SW480 (cell line): ENCODE measurements around the gene ARL17A.
"Not testable (repeated sequence)": the region's sequence is repeated elsewhere in the genome, so short reads cannot be mapped to it uniquely, and the experiment has no call there.

Experiments
- DNase-seq: peaks from one replicate; pipeline ENCODE4 v3.0.0-alpha.2; 2016; ENCODE audit warnings: low spot score

ARL17A gene

DNA sequence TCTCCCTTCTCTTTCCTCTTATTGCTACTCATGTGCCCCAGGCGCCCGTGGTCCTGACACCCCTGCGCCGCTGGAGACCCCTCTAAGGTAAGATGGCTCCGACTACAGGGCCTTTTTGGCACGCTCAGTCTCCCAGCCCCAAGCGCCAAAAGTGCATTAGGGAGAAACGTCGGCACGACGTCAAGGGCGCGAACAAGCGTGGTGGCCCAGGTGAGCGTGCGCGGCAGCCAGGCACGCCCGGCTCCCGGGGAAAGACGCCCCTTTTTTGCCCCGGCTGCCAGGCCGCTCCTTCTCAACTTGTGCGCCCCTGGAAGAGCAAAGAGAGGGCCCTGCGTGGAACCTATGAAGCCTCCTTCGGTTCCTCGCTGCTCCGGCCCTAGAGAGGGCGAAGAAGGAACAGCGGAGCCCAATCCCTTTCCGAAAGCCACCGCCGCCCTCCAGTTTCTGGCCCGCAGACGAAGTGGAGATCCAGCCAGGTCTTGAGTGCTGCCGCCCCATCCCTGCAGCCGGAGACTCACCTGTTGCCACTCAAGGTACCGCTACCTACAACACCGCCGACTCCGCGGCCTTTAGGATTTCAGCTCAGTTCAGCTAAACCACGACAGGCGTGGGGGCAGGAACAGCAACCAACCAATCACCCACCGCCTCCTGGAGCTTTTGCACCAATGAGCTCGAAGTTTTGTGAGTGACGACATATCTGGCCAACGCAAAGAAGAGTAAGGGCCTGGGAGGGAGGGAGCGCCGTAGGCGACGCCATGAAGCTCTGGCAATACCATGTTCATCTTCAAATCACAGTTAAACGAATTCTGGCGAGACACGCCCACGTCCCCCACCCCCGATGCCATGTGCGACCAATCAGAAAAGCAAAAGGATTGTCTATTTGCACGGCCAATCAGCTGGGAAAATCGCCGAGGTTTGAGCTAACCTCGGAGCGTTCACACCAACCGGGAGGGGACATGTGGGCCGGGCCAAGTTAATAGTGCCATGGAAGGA lies at the start of gene ARL17A:
TSS of gene ARL17A (minus strand) at position 609 of the 993 bp plus-strand sequence. CDS start 3,369 bp downstream, outside the sequence.
- DNase-seq = not testable (repeated sequence)

DNA sequence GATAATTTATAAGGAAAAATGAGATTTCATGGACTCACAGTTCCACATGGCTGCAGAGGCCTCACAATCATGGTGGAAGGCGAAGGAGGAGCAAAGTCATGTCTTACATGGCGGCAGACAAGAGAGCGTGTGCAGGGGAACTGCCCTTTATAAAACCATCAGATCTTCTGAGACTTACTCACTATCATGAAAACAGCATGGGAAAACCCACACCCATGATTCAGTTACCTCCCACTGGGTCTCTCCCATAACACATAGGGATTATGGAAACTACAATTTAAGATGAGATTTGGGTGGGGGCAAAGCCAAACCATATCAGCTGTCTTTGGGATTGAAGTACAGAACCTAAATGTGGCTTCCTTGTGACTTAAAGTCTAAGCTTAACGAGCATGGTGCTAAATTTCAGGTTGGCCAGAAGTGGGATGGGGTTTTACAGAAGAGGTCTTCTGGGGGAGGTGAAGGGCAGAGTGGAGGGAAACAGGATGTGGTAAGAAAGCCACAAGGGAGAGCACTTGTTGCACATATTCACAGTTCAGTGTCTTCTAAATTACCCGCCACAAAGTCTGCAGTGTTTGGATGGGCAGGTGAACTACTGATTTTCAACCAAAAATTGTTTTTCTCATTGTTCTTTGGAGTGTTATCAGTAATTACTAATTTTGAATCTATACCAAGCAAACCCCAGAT lies 49.4 kb upstream of the ARL17A start:
- DNase-seq = not testable (repeated sequence)

DNA sequence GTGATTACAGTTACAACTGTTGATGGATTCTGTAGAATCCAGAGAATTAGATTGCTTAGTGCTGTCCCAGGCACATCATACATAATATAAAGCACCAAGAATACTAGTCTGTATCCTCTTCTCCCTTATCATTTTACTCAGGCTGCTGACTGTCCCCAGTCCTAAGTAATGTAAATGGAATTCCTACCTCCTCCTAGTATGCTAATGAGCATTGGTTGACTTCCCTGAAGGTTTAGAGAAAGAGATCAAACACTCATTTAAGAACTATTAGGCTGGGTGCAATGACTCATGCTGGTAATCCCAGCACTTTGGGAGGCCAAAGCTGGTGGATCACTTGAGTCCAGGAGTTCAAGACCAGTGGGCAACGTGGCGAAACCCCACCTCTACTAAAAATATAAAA lies 48.0 kb upstream of the ARL17A start:
- not testable (repeated sequence) for DNase-seq

DNA sequence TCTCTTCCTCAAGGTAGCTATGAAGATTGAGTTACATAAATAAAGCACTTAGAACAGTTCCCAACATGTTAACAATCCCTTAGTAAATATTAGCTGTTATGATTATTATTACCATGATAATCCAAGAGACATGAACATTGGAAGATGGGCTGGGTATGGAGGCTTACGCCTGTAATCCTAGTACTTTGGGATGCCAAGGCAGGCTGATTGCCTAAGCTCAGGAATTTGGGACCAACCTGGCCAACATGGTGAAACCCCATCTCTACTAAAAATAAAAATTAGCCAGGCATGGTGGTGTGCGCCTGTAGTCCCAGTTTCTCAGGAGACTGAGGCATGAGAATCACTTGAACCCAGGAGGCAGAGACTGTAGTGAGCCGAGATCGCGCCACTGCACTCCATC lies 45.2 kb upstream of the ARL17A start:
- DNase-seq = not testable (repeated sequence)

DNA sequence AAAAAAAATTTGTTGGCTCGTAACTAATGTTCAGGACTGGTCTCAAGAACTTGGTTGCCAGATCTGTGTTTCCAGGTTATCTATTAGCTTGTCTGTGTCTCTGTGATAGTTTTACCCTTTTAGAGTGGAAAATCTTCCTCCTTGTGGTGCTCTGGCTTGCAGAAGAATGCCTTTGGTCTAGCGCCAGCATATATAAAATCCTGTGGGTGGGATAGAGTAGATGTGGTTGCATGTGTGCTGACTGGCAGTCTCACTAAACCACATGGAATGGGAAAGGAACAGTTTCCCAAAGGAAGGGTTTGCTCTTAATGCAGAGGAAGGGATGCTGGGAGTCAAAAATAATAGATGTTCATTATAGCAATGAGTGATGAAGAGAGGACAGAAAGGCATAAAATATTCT lies 44.3 kb upstream of the ARL17A start:
- not testable (repeated sequence) for DNase-seq

DNA sequence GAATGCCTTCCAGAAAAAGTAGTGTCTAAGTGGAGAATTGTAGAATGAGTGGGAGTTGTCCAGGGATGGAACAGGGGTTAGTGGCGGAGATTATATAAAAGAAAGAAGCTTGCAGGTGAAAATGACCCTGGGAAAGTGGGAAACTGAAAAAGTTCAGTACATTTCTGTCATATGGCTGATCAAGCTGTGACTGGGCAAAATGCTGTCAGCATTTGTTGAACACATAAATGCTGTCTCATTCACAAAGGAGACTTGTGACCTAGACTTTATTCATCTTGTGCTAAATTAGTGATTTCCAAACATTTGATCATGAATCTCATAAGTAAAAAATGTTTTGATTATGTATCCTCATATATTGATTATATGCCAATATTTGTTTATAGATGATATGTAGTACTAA lies 39.5 kb upstream of the ARL17A start:
- DNase-seq = not testable (repeated sequence)

DNA sequence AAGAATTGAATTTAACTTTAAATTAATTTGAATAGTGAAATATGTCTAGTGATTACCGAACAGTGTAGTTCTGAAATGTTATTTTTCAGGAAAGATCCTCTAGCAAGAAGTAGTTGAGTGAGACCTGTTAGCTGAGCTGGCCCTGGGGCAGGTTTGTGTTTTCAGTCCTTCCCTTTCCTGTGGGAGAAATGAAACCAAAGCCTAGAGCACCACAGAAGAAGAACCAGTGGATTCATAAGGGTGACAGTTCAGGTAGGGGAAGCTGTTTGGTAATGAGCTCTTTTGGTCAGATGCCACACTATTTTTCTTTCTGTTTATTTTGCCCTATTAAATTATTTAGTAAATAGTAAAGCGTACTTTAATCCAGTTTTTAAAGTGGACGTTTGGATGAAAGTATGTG lies 37.6 kb upstream of the ARL17A start:
- not testable (repeated sequence) for DNase-seq

DNA sequence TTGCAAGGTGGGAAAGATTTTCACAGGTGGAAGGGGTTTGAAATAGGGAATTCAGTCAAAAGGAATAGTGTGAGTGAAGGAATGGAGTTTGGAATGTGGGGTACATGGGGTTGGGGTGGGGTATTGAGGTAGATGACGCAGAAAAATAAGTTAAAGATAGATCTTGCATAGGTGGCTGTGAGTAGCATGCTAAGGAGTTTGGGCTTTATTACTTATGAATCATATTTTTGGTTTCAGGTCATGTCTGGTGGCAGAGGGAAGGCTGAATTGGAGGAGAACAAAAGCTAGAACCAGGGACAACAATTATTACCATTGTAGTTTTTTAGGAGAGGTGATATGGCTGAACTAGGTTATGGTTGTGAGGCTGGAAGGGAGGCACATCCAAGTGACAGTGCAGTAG lies 34.4 kb upstream of the ARL17A start:
- DNase-seq = not testable (repeated sequence)

DNA sequence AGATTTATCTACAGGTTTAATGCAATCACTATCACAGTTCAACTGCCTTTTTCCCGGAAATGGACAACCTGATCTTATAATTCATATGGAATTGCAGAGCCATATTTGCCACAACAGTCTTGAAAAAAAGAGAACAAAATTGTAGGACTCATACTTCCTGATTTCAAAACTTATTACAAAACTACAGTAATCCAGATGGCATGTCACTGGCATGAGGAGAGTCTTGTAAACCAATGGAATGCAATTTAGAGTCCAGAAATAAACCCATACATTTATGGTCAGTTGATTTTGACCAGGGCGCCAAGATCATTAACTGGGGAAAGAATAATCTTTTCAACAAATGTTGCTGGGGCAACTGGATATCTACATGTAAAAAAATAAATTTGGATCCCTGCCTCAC lies 31.8 kb upstream of the ARL17A start:
- DNase-seq = not testable (repeated sequence)

DNA sequence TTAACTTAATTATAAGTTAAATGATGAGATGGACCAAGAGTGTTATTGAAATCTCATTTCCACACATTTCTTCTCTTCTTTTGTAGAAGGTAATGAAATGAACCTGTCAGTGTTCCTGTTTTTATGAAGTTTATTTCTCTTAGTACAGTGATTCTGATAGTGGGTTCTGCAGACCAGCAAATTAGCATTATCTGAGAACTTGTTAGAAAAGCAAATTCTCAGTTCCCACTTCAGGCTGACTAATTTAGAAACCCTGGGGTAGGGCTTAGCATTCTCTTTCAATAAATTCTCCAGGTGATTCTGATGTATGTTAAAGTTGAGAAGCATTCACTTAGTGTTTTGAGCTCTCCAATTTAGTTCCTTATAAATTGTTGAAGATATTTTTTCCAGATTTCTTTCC lies 23.6 kb upstream of the ARL17A start:
- DNase-seq = not testable (repeated sequence)

DNA sequence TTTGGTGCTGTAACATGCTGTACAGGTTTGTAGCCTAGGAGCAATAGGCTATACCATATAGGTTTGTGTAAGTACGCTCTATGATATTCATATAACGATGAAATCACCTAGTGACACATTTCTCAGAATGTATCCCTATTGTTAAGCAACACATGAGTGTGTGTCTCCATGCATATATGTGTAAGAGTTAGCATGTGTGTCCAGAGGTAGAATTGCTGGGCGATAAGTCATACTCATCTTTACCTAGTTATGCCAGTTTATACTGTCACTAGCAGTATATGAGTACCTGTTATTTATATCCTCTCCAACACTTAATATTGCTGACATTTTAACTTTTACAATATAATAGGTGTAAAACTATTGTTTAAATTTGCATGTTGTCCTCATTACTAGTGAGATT lies 21.3 kb upstream of the ARL17A start:
- not testable (repeated sequence) for DNase-seq

DNA sequence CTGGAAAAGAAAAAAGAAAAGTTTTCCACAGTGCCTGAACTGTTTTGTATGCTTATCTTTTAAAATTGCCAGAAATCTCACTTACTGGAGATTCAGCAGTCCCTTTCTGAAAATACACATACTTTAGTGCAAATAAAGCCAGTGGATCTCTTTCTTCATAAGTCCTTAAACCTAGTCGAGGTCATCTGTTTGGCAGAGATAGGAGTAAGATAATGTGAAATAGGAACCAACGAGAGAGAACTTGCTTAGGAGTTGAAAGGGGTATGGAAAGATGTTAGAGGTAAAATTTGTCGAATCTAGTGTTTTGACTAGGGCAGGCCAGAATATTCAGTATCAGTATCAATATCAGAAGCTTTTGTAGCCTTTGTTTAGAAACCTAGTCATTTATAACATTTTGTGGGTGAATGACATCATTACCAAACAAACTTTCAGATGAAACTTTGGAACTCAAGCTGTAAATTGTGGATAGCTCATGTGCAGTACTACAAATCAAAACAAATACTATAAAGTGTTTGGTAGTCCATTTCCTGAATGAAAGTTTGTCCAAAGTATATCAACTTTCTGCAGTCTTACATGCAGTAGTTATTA lies 18.9 kb upstream of the ARL17A start:
- DNase-seq = not testable (repeated sequence)

DNA sequence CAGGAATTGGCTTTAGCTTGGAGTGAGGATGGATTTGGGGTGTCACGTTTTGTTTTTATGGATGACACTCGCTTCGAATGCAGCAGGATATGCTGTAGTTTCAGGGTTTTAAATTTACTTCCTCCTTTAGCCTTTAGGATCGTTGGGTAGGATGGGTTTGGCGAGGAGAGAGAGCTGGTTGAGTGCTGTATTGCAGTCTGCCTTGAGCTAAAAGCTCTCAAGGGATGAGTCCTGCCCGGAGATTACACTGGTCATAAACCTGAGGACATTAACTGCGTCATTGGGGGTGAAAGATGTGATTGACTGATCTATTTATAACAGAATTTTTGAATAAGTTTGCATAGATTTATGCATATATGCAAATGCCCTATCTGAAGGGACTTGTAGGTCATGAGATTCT lies 11.8 kb upstream of the ARL17A start:
- not testable (repeated sequence) for DNase-seq

DNA sequence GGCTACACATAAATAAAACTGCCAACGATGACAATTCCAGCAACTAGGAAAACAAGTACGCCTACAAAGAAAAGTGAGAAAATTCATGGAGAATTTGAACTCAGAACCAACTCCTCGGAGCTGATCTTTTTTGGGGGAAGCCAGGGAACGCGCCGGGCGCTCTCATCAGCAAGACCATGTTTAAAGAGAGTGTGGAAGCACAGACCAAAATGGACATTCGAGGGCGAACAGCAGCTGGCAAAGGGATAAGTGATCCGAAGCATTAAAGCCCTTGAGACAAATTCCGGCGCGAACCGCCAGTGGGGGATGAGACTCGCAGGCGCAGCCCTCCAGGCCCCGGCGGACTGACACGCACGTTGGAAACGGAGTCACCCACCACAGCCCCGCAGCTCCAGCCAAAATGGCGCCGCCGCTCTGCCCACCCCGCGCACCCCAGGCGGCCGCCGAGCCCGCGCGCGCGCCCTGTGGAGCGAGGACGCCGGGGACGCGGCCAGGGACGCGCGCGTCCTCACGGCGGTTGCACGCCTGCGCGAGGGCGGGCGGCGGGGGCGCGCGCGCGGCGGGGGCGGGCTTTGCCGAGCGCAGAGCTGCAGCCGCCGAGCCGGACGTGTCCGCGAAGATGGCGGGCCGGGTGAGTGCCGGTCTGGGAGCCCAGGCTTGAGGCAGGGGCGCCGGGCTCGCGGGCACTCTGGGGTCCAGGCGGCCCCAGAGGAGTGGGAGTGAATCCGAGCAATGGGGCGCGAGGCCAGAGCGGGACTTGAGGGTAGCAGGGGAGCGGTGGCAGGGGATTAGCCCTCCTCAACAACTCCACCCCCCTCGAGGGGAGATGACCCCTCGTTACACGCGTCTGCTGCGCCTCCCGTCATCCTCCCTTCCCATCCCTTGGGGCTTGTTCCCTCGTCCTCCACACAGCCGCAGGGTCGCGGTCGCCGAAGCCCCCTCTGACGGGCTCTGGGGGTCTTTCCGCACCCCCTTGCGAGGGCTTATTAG lies 11.0 kb upstream of the ARL17A start, which contains the start of gene NSF:
TSS of gene NSF (plus strand) at position 513 of the 990 bp plus-strand sequence. CDS start at position 620, 107 bp downstream.
- not testable (repeated sequence) for DNase-seq

DNA sequence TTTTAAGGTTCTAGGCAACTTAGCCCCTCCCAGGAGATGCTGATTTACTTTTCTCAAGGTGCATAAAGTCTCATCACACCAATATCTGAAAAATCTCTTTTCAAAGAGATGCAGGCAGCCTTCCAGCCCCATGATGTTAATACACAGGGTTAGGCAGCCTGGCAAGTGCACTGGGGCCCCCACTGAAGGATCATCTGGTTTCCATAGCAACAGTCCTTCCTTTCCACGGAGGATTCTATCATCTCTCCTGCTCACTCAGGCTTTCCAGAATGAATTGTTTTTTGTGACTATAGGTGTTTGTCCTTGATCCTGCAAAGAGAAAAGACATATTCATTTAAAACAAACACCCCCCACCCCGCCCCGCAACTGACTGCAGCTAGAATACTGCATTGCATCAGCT lies 6.0 kb upstream of the ARL17A start:
- DNase-seq = not testable (repeated sequence)

DNA sequence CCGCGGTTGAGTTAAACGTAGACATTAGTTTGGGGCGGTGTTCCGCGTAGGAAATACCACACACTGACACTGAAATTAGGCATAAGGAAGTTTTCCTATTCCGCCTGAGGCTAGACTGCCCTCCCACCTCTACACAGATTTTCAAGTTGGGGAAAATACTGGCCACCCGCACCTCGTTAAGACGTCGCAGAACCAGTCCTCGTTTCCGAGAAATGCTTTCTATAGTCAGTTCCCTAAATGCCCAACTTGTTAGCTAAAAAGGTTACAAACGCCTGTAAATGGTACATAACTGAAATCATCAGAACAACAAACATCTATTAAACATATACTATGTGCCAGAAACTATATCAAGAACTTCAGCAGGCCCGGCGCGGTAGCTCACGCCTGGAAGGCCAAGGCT lies 591 bp upstream of the ARL17A start:
- not testable (repeated sequence) for DNase-seq

DNA sequence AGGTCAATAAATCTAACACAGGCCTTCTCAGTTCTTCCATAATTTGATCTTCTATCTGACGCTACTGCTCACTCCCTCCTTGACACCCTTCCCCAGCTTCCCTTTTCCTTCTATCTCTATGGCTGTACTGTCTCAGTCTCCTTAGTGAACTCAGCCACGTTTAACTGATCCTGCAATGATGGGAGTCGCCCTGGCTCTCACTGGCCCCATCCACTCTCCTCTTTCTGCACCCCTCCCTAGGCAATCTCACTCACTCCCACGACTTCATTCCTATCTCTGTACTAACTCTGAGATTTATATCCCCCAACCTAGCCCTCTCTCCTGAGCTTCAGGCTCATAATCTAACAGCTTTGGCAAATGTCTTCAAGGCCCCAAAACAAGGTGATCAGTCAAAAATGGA lies 7.7 kb downstream of the ARL17A start:
- not testable (repeated sequence) for DNase-seq

DNA sequence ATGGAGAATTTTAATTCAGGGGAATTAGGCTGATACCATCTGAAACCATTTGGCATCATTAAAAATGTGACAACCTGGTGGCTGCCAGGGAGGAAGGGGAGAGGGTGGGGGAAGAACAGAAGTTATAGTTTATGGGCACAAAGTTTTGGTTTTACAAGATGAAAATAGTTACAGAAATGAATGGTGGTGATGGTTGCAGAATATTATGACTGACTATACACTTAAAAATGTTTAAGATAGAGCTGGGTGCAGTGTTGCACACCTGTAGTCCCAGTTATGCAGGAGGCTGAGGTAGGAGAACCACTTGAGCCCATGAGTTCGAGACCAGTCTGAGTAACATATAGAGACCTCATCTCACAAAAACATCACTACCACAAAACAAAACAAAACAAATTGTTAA lies 12.5 kb downstream of the ARL17A start:
- DNase-seq = not testable (repeated sequence)

DNA sequence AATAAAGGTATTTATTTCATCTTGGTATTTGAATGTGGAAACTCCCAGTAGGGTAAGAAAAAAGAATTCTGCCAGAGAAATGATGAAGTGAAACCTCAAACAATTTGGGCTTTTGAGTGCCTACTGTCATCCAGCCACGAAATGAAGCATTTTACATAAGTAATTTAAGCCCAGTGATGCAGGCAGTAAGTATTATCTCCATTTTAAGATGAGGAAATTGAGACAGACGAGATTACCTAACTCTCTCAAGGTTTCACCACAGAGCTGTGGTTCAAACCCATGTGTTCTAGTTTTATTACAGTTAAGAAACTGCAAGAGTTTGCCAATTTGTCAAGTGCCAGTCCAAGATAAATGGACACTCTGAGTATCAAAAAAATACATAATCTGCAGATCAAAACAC lies 13.2 kb downstream of the ARL17A start:
- not testable (repeated sequence) for DNase-seq

DNA sequence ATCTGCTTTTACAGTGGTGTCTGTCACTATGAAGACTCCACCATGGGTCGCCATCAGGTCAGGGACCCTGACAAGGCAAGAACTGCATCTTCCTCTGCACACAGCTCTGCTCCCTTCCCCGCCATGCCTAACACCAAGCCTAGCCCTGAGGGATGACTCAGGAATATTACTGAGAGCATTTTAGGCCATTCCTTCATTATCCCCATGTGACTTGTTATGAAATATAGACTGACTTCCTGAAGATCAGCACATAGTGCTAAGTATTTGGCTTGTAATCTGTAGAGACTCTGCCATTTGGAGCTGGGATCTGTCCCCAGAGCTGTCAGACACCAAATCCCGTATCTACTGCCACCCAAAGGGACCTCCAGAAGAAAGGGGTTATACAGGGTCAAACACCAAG lies 19.4 kb downstream of the ARL17A start:
- DNase-seq = not testable (repeated sequence)

DNA sequence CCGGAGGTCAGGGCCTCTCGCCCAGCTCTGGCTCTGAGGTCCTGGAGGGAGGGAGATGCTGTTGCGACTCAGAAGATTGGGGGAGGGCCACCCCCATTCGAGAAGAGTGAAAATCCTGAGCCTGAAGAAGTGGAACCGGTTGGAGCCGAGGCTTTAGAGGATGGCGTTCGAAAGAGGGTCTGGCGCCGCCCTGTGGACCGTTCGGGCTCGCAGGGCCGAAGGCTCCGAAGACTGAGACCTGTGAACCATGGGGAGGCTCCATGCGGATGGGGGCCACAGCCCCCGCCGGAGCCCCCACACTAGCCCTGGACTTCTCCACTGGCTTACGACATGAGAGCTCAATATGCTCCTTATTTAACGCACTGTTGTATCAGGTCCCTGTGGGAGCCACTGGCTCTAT lies 20.3 kb downstream of the ARL17A start:
- not testable (repeated sequence) for DNase-seq
